HepG2 (cell line): ENCODE data around the gene NECTIN2. TPM values are rescaled to one million over a fixed set of nuclear protein-coding genes. Genes with fewer than 3 reads are reported as not detected.

Source experiments
- MYPOP ChIP-seq: sonication (generic); formaldehyde crosslinking; IDR thresholded peaks from 2 replicates; pipeline ENCODE4 v1.8.1; 2023; ENCODE audit warnings: mild to moderate bottlenecking, moderate library complexity, missing genetic modification reagents
- NR1H2 ChIP-seq: sonication (generic); formaldehyde crosslinking; IDR thresholded peaks from 2 replicates; pipeline ENCODE4 v1.8.1; 2022; ENCODE audit warnings: low read depth, missing genetic modification reagents, borderline replicate concordance
- NR2F6 ChIP-seq, 2 experiments: IDR thresholded peaks; 2 replicates each; pipeline ENCODE4 v1.6.1; 2016; ENCODE audit warnings: antibody characterized with exemption in 1 of 2, mild to moderate bottlenecking in 1 of 2
- SYNCRIP ChIP-seq: fragments of 200-400 bp; formaldehyde crosslinking; IDR thresholded peaks from 2 replicates; pipeline ENCODE4 v1.6.1; 2018; ENCODE audit warnings: mild to moderate bottlenecking, low read depth, low read length; ENCODE audit not compliant: insufficient read depth
- TBX2 ChIP-seq: sonication (generic); formaldehyde crosslinking; IDR thresholded peaks from 2 replicates; pipeline ENCODE4 v1.5.0; 2020; ENCODE audit warnings: missing genetic modification reagents, mild to moderate bottlenecking, borderline replicate concordance
- USF2 ChIP-seq, 2 experiments: sonication (generic) in 1 of 2; formaldehyde crosslinking in 1 of 2; IDR thresholded peaks; 2 replicates each; pipeline versions ENCODE4 v1.5.1 to v1.6.1; 2011 to 2020; ENCODE audit warnings: borderline replicate concordance in 1 of 2, low read depth in 1 of 2, low read length in 1 of 2, mild to moderate bottlenecking in 1 of 2, missing genetic modification reagents in 1 of 2, moderate library complexity in 1 of 2
- ZBTB25 ChIP-seq: IDR thresholded peaks from 2 replicates; pipeline ENCODE4 v1.6.1; 2018; ENCODE audit warnings: missing genetic modification reagents
- ZFY ChIP-seq: sonication (generic); formaldehyde crosslinking; IDR thresholded peaks from 2 replicates; pipeline ENCODE4 v1.4.0; 2020; ENCODE audit warnings: missing genetic modification reagents
- ZNF143 ChIP-seq: sonication (generic); formaldehyde crosslinking; IDR thresholded peaks from 2 replicates; pipeline ENCODE4 v1.4.0; 2020; ENCODE audit warnings: missing genetic modification reagents
- ZNF550 ChIP-seq: sonication (generic); formaldehyde crosslinking; IDR thresholded peaks from 2 replicates; pipeline ENCODE4 v1.4.0; 2020; ENCODE audit warnings: mild to moderate bottlenecking, missing genetic modification reagents, borderline replicate concordance
- polyA plus RNA-seq, 8 experiments: library from polyadenylated mRNA; depleted of rRNA in 3 of 8; stranded (reverse) in 7 of 8; unstranded in 1 of 8; fragments of >200 nt; fragmentation: Illumina TruSeq in 4 of 8; extraction: Trizol in 4 of 8; gene quantifications; 2 replicates each; pipeline versions ENCODE4 v1.2.1 to v1.2.3, GENCODE V29; 2011 to 2016; ENCODE audit warnings: low read depth in 4 of 8, missing spikeins in 1 of 8, mixed read lengths in 1 of 8; ENCODE audit not compliant: insufficient read depth in 1 of 8
- total RNA-seq, 5 experiments: library from RNA; depleted of rRNA; stranded (reverse); fragments of >200 nt; fragmentation: Illumina TruSeq; extraction: Trizol; gene quantifications; 2 replicates each; pipeline ENCODE4 v1.2.3, GENCODE V29; 2016; ENCODE audit warnings: low read depth in 1 of 5
- TF ChIP-seq, protein P1 (sequence below): IDR thresholded peaks from 2 replicates; pipeline ENCODE4 v1.4.0; 2020; ENCODE audit warnings: mild to moderate bottlenecking, missing genetic modification reagents
- TF ChIP-seq, protein P2 (sequence below): sonication (generic); formaldehyde crosslinking; conservative IDR thresholded peaks from 2 replicates; pipeline ENCODE4 v1.8.0; 2022; ENCODE audit warnings: mild to moderate bottlenecking, moderate library complexity, missing genetic modification reagents
- TF ChIP-seq, protein P3 (sequence below): sonication (generic); formaldehyde crosslinking; IDR thresholded peaks from 2 replicates; pipeline ENCODE4 v1.9.0; 2022; ENCODE audit warnings: missing genetic modification reagents, mild to moderate bottlenecking, borderline replicate concordance

The NECTIN2 gene
- total and polyA plus RNA-seq, 2 of the 13 experiments (the other 11 are each of a cell fraction or from before 2014, with no cell fraction given) = 75.4 to 114 TPM

GRCh38 chr19:44890366-44891015 lies 44.4 kb downstream of the NECTIN2 start (continued):
- TF ChIP-seq, protein P1, sequence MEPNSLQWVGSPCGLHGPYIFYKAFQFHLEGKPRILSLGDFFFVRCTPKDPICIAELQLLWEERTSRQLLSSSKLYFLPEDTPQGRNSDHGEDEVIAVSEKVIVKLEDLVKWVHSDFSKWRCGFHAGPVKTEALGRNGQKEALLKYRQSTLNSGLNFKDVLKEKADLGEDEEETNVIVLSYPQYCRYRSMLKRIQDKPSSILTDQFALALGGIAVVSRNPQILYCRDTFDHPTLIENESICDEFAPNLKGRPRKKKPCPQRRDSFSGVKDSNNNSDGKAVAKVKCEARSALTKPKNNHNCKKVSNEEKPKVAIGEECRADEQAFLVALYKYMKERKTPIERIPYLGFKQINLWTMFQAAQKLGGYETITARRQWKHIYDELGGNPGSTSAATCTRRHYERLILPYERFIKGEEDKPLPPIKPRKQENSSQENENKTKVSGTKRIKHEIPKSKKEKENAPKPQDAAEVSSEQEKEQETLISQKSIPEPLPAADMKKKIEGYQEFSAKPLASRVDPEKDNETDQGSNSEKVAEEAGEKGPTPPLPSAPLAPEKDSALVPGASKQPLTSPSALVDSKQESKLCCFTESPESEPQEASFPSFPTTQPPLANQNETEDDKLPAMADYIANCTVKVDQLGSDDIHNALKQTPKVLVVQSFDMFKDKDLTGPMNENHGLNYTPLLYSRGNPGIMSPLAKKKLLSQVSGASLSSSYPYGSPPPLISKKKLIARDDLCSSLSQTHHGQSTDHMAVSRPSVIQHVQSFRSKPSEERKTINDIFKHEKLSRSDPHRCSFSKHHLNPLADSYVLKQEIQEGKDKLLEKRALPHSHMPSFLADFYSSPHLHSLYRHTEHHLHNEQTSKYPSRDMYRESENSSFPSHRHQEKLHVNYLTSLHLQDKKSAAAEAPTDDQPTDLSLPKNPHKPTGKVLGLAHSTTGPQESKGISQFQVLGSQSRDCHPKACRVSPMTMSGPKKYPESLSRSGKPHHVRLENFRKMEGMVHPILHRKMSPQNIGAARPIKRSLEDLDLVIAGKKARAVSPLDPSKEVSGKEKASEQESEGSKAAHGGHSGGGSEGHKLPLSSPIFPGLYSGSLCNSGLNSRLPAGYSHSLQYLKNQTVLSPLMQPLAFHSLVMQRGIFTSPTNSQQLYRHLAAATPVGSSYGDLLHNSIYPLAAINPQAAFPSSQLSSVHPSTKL (CRISPR knock-in tag) = peak; percentile 52; the same call in 1 of the 2 replicates
- TF ChIP-seq TBX2 (peak; percentile 69; the same call in 1 of the 2 replicates), USF2 (IDR thresholded peaks at IDR 0.05; ENCODE audit: low read depth, low read length) (no peak), USF2 (CRISPR knock-in tag; IDR thresholded peaks at IDR 0.05; ENCODE audit: borderline replicate concordance) (no peak; the same call in 1 of the 2 replicates), ZNF550 (CRISPR knock-in tag) (no peak), ZFY (CRISPR knock-in tag) (peak; percentile 49), NR2F6 (IDR thresholded peaks at IDR 0.05) (peak; percentile 98), NR2F6 (CRISPR knock-in tag; IDR thresholded peaks at IDR 0.05) (peak; percentile 94), ZBTB25 (CRISPR knock-in tag) (peak; percentile 99), MYPOP (CRISPR knock-in tag) (no peak; the same call in 1 of the 2 replicates), NR1H2 (no peak), SYNCRIP (no peak), ZNF143 (CRISPR knock-in tag) (peak; percentile 94)
- TF ChIP-seq, protein P2, sequence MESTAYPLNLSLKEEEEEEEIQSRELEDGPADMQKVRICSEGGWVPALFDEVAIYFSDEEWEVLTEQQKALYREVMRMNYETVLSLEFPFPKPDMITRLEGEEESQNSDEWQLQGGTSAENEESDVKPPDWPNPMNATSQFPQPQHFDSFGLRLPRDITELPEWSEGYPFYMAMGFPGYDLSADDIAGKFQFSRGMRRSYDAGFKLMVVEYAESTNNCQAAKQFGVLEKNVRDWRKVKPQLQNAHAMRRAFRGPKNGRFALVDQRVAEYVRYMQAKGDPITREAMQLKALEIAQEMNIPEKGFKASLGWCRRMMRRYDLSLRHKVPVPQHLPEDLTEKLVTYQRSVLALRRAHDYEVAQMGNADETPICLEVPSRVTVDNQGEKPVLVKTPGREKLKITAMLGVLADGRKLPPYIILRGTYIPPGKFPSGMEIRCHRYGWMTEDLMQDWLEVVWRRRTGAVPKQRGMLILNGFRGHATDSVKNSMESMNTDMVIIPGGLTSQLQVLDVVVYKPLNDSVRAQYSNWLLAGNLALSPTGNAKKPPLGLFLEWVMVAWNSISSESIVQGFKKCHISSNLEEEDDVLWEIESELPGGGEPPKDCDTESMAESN (CRISPR knock-in tag) = peak; percentile 65; the same call in 1 of the 2 replicates
- TF ChIP-seq, protein P3, sequence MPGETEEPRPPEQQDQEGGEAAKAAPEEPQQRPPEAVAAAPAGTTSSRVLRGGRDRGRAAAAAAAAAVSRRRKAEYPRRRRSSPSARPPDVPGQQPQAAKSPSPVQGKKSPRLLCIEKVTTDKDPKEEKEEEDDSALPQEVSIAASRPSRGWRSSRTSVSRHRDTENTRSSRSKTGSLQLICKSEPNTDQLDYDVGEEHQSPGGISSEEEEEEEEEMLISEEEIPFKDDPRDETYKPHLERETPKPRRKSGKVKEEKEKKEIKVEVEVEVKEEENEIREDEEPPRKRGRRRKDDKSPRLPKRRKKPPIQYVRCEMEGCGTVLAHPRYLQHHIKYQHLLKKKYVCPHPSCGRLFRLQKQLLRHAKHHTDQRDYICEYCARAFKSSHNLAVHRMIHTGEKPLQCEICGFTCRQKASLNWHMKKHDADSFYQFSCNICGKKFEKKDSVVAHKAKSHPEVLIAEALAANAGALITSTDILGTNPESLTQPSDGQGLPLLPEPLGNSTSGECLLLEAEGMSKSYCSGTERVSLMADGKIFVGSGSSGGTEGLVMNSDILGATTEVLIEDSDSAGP (CRISPR knock-in tag) = peak; percentile 85
